DMS53 treated with DMSO at 0.1 percent for 48 hours (cell line): ENCODE results near the gene LDLRAD3.

Source experiments
- DNase-seq: peaks from one replicate; lab custom pipeline; 2025; ENCODE audit not compliant: unreplicated experiment; lab: John Stamatoyannopoulos, UW

The LDLRAD3 gene

GRCh38 chr11:36193721-36194120 lies 249.9 kb downstream of the LDLRAD3 start:
- DNase-seq: no peak

GRCh38 chr11:36195496-36196354 lies 251.9 kb downstream of the LDLRAD3 start:
- no peak for DNase-seq

GRCh38 chr11:36196411-36196998 lies 252.6 kb downstream of the LDLRAD3 start:
- no peak for DNase-seq

- no peak for DNase-seq
Measured at GRCh38 chr11:36201411-36201810, 257.5 kb downstream of the LDLRAD3 start.

- no peak for DNase-seq
Measured at GRCh38 chr11:36205536-36205935, 261.7 kb downstream of the LDLRAD3 start.

- no peak for DNase-seq
Measured at GRCh38 chr11:36210529-36210928, 266.7 kb downstream of the LDLRAD3 start.

GRCh38 chr11:36211761-36212430 lies 268.0 kb downstream of the LDLRAD3 start:
- no peak for DNase-seq

GRCh38 chr11:36212564-36213392 lies 268.9 kb downstream of the LDLRAD3 start:
- DNase-seq: no peak

- DNase-seq: no peak
Measured at GRCh38 chr11:36213393-36213840, 269.6 kb downstream of the LDLRAD3 start.

- no peak for DNase-seq
Measured at GRCh38 chr11:36214480-36214879, 270.6 kb downstream of the LDLRAD3 start.

- DNase-seq: no peak
Measured at GRCh38 chr11:36214976-36215692, 271.3 kb downstream of the LDLRAD3 start.

GRCh38 chr11:36215693-36216060 lies 271.8 kb downstream of the LDLRAD3 start:
- no peak for DNase-seq

- no peak for DNase-seq
Measured at GRCh38 chr11:36216061-36216615, 272.3 kb downstream of the LDLRAD3 start.

GRCh38 chr11:36218283-36218921 lies 274.5 kb downstream of the LDLRAD3 start:
- DNase-seq: no peak

- DNase-seq: no peak
Measured at GRCh38 chr11:36219996-36220395, 276.1 kb downstream of the LDLRAD3 start.

GRCh38 chr11:36222831-36223635 lies 279.2 kb downstream of the LDLRAD3 start:
- DNase-seq: no peak

- no peak for DNase-seq
Measured at GRCh38 chr11:36224209-36224882, 280.5 kb downstream of the LDLRAD3 start.

- no peak for DNase-seq
Measured at GRCh38 chr11:36227044-36227443, 283.2 kb downstream of the LDLRAD3 start.
